Limb (tissue), 2 donors: ENCODE measurements around the gene BBX.

ENCODE experiments used
- DNase-seq, 2 donors: peaks; one replicate each; pipeline ENCODE4 v3.0.0-alpha.2; 2016; ENCODE audit errors: extremely low spot score in 2 of 2

The BBX gene

GRCh38 chr3:107650788-107651187, 128.0 kb downstream of the BBX start:
- no peak for DNase-seq

DNA sequence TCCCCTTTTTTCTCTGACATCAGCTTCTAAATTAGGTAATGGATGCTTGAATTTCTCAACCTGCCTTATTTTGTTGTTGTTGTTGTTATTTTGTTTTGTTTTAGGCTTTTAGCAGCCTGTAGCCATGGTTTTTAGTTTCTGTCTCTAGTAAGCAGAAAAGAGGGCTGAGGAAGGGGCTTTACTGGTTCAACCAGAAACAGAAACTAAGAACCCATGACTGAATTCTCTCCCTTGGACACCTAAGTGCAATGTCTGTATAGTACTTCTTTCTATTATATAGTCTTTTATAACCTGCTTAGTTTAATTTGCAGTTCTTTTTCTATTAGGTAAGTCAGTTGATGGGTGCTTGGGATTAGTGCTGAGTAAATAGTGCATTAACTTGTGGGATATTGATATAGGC, 129.0 kb downstream of the BBX start:
- no peak for DNase-seq

GRCh38 chr3:107654218-107654617, 131.5 kb downstream of the BBX start:
- no peak for DNase-seq

- DNase-seq, result no peak
Observed at GRCh38 chr3:107657971-107658370, 135.2 kb downstream of the BBX start.

GRCh38 chr3:107660306-107660976, 137.7 kb downstream of the BBX start:
- DNase-seq, result peak in 1 of 2 donors; percentile 61

- no peak for DNase-seq
Observed at GRCh38 chr3:107661447-107662123, 138.8 kb downstream of the BBX start.

DNA sequence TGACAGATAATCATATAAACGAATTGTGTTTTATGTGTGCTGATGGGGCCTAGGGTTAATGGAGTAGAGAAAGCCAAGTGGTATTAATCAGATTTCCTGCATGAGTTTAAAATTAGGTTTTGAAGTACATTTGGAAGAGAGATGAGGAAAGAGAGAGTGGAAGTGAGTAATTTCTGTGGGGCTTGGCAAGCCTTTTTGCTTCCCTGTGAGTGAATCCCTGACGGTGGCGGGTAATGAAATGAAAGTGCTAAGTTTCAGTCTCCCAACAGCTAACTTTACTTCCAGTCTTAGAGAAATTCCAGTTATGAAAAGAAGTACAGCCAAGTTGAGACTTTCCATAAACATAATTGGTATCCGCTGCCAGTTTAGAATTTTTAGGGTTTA, 139.4 kb downstream of the BBX start:
- DNase-seq, result peak in 1 of 2 donors; percentile 50

DNA sequence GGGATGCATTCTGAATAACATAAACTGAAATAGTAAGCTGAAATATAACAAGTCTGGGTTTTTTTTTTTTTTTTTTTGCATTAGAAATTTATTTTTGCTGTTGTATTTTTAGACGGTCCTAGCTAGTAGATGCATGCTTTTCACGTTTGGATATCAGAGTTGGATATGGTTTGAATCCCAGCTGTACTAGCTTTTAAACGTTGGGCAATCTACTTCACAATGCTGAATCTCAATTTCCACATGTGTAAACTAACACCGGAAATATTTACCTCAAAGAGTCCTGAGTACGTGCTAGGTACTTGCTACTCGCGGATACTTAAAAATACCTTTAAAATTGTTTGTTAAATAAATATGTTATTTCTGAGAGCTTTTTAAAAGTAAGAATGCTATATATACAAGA, 139.8 kb downstream of the BBX start:
- no peak for DNase-seq

GRCh38 chr3:107663266-107663665, 140.5 kb downstream of the BBX start:
- no peak for DNase-seq

- no peak for DNase-seq
Observed at GRCh38 chr3:107664614-107665013, 141.9 kb downstream of the BBX start.

DNA sequence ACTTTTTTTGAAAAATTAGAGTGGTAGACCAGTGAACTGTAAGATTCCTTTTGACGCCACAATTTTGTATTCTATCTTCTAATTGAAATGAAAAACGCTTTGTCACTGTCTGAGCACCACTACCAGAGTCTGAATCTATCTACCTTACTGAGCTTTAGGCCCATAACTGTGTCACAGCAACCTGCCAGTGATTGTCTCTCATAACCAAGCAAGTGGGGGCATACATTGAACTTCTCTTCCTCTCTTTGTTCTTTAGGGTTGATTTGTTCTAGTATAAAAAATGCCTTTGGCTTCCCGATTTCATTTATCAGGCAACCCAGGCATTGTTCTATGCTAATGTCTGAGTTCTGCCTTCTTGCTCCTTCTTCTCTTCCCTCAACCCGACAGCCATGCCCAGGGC, 142.6 kb downstream of the BBX start:
- no peak for DNase-seq

DNA sequence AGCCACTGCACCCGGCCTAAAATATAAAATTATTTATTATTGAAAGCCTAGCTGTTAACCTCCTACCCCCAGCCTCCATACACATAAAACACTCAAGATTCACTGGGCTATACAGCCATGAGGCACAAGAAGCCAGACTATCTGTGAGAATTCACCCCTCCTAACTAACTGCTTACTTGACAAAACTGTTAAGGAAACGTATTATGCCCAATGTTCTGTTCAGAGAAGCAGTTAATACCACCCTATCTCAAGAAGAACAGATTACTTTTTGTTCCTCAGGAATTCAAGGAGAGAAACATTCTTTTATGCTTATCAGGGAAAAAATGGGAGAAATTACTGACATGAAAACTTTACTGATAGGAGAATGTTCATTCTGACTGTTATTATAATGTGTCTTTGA, 144.1 kb downstream of the BBX start:
- DNase-seq, result no peak

- DNase-seq, result no peak
Observed at GRCh38 chr3:107668416-107668815, 145.7 kb downstream of the BBX start.

GRCh38 chr3:107668963-107669362, 146.2 kb downstream of the BBX start:
- no peak for DNase-seq

DNA sequence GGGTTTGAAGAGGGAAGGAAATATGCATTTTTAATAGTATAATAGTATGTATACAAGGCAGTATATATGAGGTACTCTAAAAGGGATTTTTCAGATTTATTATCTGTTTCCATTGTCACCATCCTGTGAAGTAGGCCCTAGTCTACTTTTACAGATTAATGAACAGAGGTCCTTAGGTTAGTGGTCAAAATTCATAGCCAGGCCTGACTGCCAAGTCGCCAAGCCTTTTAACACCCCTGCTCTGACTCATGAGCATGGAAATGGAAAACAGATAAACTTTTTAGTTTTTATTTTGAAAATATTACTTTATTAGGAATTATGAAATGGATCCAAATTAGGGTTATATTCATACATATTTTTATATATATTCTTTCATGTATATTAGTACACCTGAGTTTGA, 146.9 kb downstream of the BBX start:
- no peak for DNase-seq

DNA sequence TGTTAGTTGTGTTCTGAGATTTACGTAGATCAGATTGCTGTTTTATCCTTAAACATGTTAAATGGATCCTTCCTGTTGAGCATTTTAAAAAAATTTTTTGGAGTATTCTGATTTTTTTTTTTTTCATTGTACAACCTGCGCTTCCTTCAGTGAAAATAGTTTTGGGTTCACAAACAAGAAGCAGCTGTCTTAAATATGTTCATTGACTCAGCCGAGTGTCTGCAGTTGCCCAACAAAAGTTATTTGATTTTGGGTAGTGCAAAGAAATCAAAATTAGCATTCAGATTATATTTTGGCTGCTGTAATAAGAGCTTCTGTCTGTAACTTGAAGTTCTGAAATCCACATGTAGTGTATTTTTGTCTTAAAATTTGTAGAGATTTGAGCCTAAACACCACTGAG, 148.2 kb downstream of the BBX start:
- no peak for DNase-seq

- DNase-seq, result no peak
Observed at GRCh38 chr3:107674371-107674770, 151.6 kb downstream of the BBX start.

DNA sequence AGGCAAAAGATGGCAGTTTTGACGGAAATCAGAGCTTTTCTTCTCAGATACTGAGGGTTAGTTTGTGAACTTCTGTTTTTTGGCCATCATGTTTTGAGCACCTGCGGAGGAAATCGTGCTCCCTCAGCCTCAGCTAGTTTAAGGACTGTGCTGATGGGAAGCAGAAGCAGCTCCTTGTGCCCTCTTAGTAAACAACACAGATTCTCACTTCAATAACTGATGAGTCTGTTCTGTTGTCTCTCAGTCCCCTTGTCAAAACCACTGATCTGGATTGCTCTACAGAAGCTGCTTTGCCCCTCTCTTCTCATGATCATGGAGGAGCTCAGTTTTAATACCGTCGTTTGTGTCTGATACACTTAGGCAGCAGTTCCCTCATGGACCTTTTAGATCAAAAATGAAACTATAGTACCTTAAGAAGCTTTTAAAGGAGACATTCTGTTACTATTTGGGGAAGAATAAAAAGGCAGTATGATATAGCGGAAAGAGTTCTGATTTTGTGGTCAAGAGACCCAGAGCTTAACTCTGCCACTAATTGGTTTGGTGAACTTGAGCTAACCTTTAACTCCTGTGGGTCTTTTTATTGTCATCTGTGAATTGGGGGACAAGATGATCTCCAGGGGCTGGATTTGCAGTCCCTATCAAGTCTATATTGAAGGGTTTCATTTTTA, 152.6 kb downstream of the BBX start:
- DNase-seq, result no peak

- DNase-seq, result peak in 1 of 2 donors; percentile 53
Observed at GRCh38 chr3:107676469-107677309, 153.9 kb downstream of the BBX start.

DNA sequence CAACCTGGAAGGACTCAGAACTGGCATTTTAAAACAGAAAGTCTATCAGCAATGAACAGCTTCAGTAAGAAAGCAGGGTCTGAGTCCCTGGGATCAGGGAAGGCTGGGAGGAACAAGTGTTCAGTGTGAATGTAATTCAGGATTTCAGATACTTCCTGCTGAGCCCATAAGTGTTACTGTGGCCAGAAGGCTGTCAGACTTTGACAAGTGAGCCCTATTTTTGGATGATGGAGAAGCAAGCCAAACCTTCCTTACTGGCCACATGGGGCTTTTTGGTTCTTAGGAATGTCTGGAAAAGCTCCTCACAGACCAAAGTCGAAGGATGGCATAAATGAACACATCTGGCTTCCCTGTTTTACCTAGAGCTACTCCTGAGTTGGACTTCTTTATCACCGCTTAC, 157.2 kb downstream of the BBX start:
- no peak for DNase-seq

GRCh38 chr3:107680698-107681097, 157.9 kb downstream of the BBX start:
- no peak for DNase-seq

DNA sequence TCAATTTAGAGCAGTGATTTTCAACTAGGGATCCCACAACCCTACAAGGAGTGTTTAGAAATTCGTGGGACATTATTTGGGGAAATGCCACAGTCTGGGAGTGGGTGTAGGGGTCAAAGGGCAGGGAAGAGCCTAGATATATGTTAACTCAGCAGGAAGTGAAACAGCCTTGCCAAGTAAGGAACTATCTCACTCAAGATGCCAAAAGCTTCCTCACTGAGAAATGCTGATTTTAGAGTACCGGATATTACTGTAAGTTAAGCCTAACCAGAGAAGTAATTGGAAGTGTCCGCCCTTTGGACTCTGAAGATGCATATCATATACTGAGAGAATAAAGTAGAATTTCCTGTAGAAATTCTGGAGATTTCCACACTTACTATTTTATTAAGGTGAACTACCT, 158.6 kb downstream of the BBX start:
- no peak for DNase-seq
